IMR-90 (cell line): Measurements from ENCODE around the gene C9orf78. TPM values are rescaled to one million over a fixed set of nuclear protein-coding genes. Genes with fewer than 3 reads are reported as not detected.
A peak's percentile ranks its signal among the peaks of the same experiment; 100 is the strongest.

ENCODE experiments used
- ATAC-seq: fragments of 200-7000 bp; cut with Tn5 transposase; 2 replicates; pipeline ENCODE4 v1.9.1; 2020; ENCODE audit warnings: low read depth, mild to moderate bottlenecking, moderate library complexity
- BruUV-seq: library from RNA; stranded (reverse); fragments of 400-500 nt; replicated peaks from 2 replicates; lab custom pipeline; 2021; lab: Mats Ljungman, UMichigan
- CTCF ChIA-PET: fragments of 300-600 bp; formaldehyde crosslinking; extraction: SDS; loops from one replicate; lab custom pipeline; 2021; ENCODE audit warnings: antibody characterized with exemption; lab: Yijun Ruan, JAX
- POLR2A ChIA-PET: fragments of 300-600 bp; sonication (Branson Sonifier 250); formaldehyde crosslinking; loops from one replicate; lab custom pipeline; 2022; ENCODE audit warnings: antibody characterized with exemption; ENCODE audit not compliant: unreplicated experiment; lab: Charles Lee
- DNase-seq: peaks from one replicate; pipeline ENCODE4 v3.0.0; 2013
- H2AFZ ChIP-seq: replicated peaks from 2 replicates; pipeline ENCODE3; 2013; ENCODE audit warnings: low read length, mild to moderate bottlenecking; ENCODE audit not compliant: poor library complexity
- H2AK5ac ChIP-seq: 2 replicates; pipeline ENCODE4 v1.6.1; 2013; ENCODE audit warnings: low read depth, low read length, inconsistent platforms
- H2AK9ac ChIP-seq: replicated peaks from 2 replicates; pipeline ENCODE3; 2013; ENCODE audit warnings: mild to moderate bottlenecking, low read depth, low read length, moderate library complexity; ENCODE audit not compliant: poor library complexity
- H2BK120ac ChIP-seq: 2 replicates; pipeline ENCODE4 v1.6.1; 2013; ENCODE audit warnings: low read depth, low read length, inconsistent platforms
- H2BK15ac ChIP-seq: 3 replicates; pipeline ENCODE4 v1.6.1; 2013; ENCODE audit warnings: low read depth, low read length, inconsistent platforms
- H2BK20ac ChIP-seq: 2 replicates; pipeline ENCODE4 v1.6.1; 2013; ENCODE audit warnings: low read depth, mild to moderate bottlenecking, inconsistent platforms, low read length, moderate library complexity
- H2BK5ac ChIP-seq: 2 replicates; pipeline ENCODE4 v1.6.1; 2013; ENCODE audit warnings: mild to moderate bottlenecking, low read depth, low read length, inconsistent platforms; ENCODE audit not compliant: poor library complexity, severe bottlenecking
- H3K14ac ChIP-seq: replicated peaks from 2 replicates; pipeline ENCODE4 v1.6.1; 2013; ENCODE audit warnings: low read depth, low read length, inconsistent platforms
- H3K18ac ChIP-seq: 2 replicates; pipeline ENCODE4 v1.6.1; 2013; ENCODE audit warnings: low read depth, low read length, control low read depth
- H3K23ac ChIP-seq: 2 replicates; pipeline ENCODE4 v1.6.1; 2013; ENCODE audit warnings: low read depth, low read length, inconsistent platforms
- H3K27ac ChIP-seq: 2 replicates; pipeline ENCODE4 v1.5.1; 2013; ENCODE audit warnings: mild to moderate bottlenecking, control low read depth, low read length; ENCODE audit not compliant: insufficient read depth
- H3K27me3 ChIP-seq: 2 replicates; pipeline ENCODE4 v1.6.1; 2013; ENCODE audit warnings: low read length; ENCODE audit not compliant: control insufficient read depth, insufficient read depth
- H3K36me3 ChIP-seq: 2 replicates; pipeline ENCODE4 v1.6.1; 2013; ENCODE audit warnings: low read length, mixed read lengths; ENCODE audit not compliant: control insufficient read depth, insufficient read depth
- H3K4ac ChIP-seq: 2 replicates; pipeline ENCODE4 v1.6.1; 2013; ENCODE audit warnings: low read depth, low read length, inconsistent platforms
- H3K4me1 ChIP-seq: 2 replicates; pipeline ENCODE4 v1.6.1; 2013; ENCODE audit warnings: low read length, mixed read lengths; ENCODE audit not compliant: control insufficient read depth, insufficient read depth
- H3K4me2 ChIP-seq: 2 replicates; pipeline ENCODE4 v1.6.1; 2013; ENCODE audit warnings: low read depth, mild to moderate bottlenecking, control low read depth, low read length, moderate library complexity
- H3K4me3 ChIP-seq: 2 replicates; pipeline ENCODE4 v1.5.1; 2013; ENCODE audit warnings: low read depth, mild to moderate bottlenecking, control low read depth, low read length, moderate library complexity; ENCODE audit not compliant: insufficient read depth
- H3K56ac ChIP-seq: 2 replicates; pipeline ENCODE4 v1.6.1; 2013; ENCODE audit warnings: low read length, inconsistent platforms; ENCODE audit not compliant: insufficient read depth; ENCODE audit errors: extremely low read depth
- H3K79me1 ChIP-seq, 2 experiments: 2 replicates each; pipeline ENCODE4 v1.6.1; 2013; ENCODE audit warnings: low read length in 2 of 2, inconsistent platforms in 1 of 2, low read depth in 1 of 2
- H3K9ac ChIP-seq: 2 replicates; pipeline ENCODE4 v1.6.1; 2013; ENCODE audit warnings: low read depth, low read length, control low read depth
- H3K9me1 ChIP-seq: 2 replicates; pipeline ENCODE4 v1.6.1; 2013; ENCODE audit warnings: low read length, inconsistent platforms; ENCODE audit not compliant: insufficient read depth
- H3K9me3 ChIP-seq: 2 replicates; pipeline ENCODE4 v1.6.1; 2013; ENCODE audit warnings: low read length; ENCODE audit not compliant: control insufficient read depth, insufficient read depth
- H4K20me1 ChIP-seq: 2 replicates; pipeline ENCODE4 v1.6.1; 2013; ENCODE audit warnings: low read length, inconsistent platforms; ENCODE audit not compliant: insufficient read depth
- H4K5ac ChIP-seq: 2 replicates; pipeline ENCODE4 v1.6.1; 2013; ENCODE audit warnings: mild to moderate bottlenecking, low read depth, low read length, control low read depth
- H4K8ac ChIP-seq, 2 experiments: 2 replicates each; pipeline ENCODE4 v1.6.1; 2013; ENCODE audit warnings: low read depth in 2 of 2, low read length in 2 of 2, control low read depth in 1 of 2, inconsistent platforms in 1 of 2
- H4K91ac ChIP-seq: 2 replicates; pipeline ENCODE4 v1.6.1; 2013; ENCODE audit warnings: low read depth, low read length, inconsistent platforms; ENCODE audit not compliant: insufficient read depth
- BHLHE40 ChIP-seq: fragments of 150-350 bp; IDR thresholded peaks from 2 replicates; pipeline ENCODE4 v1.6.1; 2016; ENCODE audit warnings: mild to moderate bottlenecking, low read depth, low read length
- CEBPB ChIP-seq: IDR thresholded peaks from 2 replicates; pipeline ENCODE4 v1.6.1; 2012; ENCODE audit warnings: low read depth, low read length, improper control_type of control experiment
- ELK1 ChIP-seq: fragments of 150-350 bp; IDR thresholded peaks from 2 replicates; pipeline ENCODE4 v1.6.1; 2016; ENCODE audit warnings: low read depth, mild to moderate bottlenecking, low read length, moderate library complexity, borderline replicate concordance
- RFX5 ChIP-seq: IDR thresholded peaks from 2 replicates; pipeline ENCODE4 v1.8.0; 2012; ENCODE audit warnings: low read depth, mild to moderate bottlenecking, low read length, moderate library complexity
- WGBS, 2 experiments: methylation state at CpG; one replicate each; pipeline versions ENCODE4 v1.1.5 to v1.1.7; 2013; ENCODE audit warnings: missing lambda C conversion rate in 2 of 2; ENCODE audit not compliant: insufficient read length in 1 of 2; ENCODE audit errors: extremely low coverage in 2 of 2; 5-methylcytosine and 5-hydroxymethylcytosine counted together
- dilution Hi-C: fragments of 300-500 bp; cut with HindIII; formaldehyde crosslinking; loops from one replicate; pipeline ENCODE4 v1.14.3; 2018; ENCODE audit warnings: low sequenced_read_pairs; ENCODE audit not compliant: unreplicated experiment
- in situ Hi-C: fragments of 300-500 bp; cut with MboI; formaldehyde crosslinking; loops from 3 replicates; pipeline ENCODE4 v1.14.3; 2019; ENCODE audit warnings: low sequenced_read_pairs, inconsistent platforms, mixed read lengths
- intact Hi-C: fragments of 100-400 bp; cut with micrococcal nuclease; formaldehyde crosslinking; loops from 2 replicates; pipeline ENCODE4 v1.10.0; 2022
- polyA plus RNA-seq, 3 experiments: library from polyadenylated mRNA; depleted of rRNA; stranded (reverse); fragments of >200 nt; gene quantifications; 2 replicates each; pipeline ENCODE4 v1.2.3, GENCODE V29; 2012; ENCODE audit warnings: low replicate concordance in 1 of 3
- total RNA-seq: library from RNA; depleted of rRNA; stranded (reverse); fragments of >200 nt; gene quantifications from 2 replicates; pipeline ENCODE4 v1.2.3, GENCODE V29; 2012

Gene C9orf78
- total and polyA plus RNA-seq, 2 of the 4 experiments (the other 2 are of a cell fraction): 29.8 to 46.0 TPM

- TF ChIP-seq ELK1: peak; percentile 59; the same call in 1 of the 2 replicates
- no peak for TF ChIP-seq CEBPB
Observed at GRCh38 chr9:129838707-129839259, 3.7 kb upstream of the C9orf78 start (continued).

- dilution Hi-C loops: no loop called here
- H3K56ac ChIP-seq: no peak overlapping the region
- H3K79me1 ChIP-seq: peaks cover 37 to 66% of the 10 kb centered on the region in 2 experiments
- peak overlapping the region; percentile 45 for H2AK5ac ChIP-seq
- H3K9me1 ChIP-seq: peaks cover 20% of the 10 kb centered on the region
- peak overlapping the region; percentile 99 for H3K4me2 ChIP-seq
- H3K18ac ChIP-seq: no peak overlapping the region
- POLR2A ChIA-PET: no interaction called here
- in situ Hi-C loops: no loop called here
- 0 out of 2 replicates have a peak overlapping the region, but pooled peaks have one; percentile 5 for H3K4ac ChIP-seq
- no peaks in the 10 kb centered on the region for H3K9me3 ChIP-seq
- DNase-seq: no peak
- no peak overlapping the region for H2BK15ac ChIP-seq
- CTCF ChIA-PET: no interaction called here
- peak overlapping the region; percentile 89 for H3K23ac ChIP-seq
- H2BK5ac ChIP-seq: no peak overlapping the region
- H3K4me1 ChIP-seq: peaks cover 13% of the 10 kb centered on the region
- no TSS peak for BruUV-seq
- no peaks in the 10 kb centered on the region for H3K27me3 ChIP-seq
- peak overlapping the region; percentile 68 for H3K9ac ChIP-seq
- peaks cover 11% of the 10 kb centered on the region for H4K20me1 ChIP-seq
- H3K36me3 ChIP-seq: peaks cover 7% of the 10 kb centered on the region
- no peak overlapping the region for H2BK20ac ChIP-seq
- intact Hi-C loops: no loop called here
- no peak overlapping the region for H4K8ac ChIP-seq
- 23% methylated on average over 9 of the region's 16 CpGs; no CpG with 5 or more reads in 1 of the 2 experiments for WGBS, 2 experiments
- no peak for ATAC-seq
- H2AFZ ChIP-seq: peak overlapping the region; percentile 56
- TF ChIP-seq RFX5 (no peak), BHLHE40 (no peak), ELK1 (no peak)
- no peak overlapping the region for H4K91ac ChIP-seq
- no peak overlapping the region for H3K27ac ChIP-seq
- H2BK120ac ChIP-seq: no peak overlapping the region
- H4K5ac ChIP-seq: no peak overlapping the region
- peak overlapping the region; percentile 94 for H3K4me3 ChIP-seq
- peak overlapping the region; percentile 65 for H2AK9ac ChIP-seq
- H3K14ac ChIP-seq: no peak overlapping the region; the same call in 1 of the 2 replicates
Observed at GRCh38 chr9:129836311-129837007, 1.4 kb upstream of the C9orf78 start.
